Kidney epithelial cell (primary cell): Measurements from ENCODE around the gene GPR156. TPM values are rescaled to one million over a fixed set of nuclear protein-coding genes. Genes with fewer than 3 reads are reported as not detected.
A peak's percentile ranks its signal among the peaks of the same experiment; 100 is the strongest.

Experiments
- DNase-seq: peaks from one replicate; pipeline ENCODE4 v3.0.0-alpha.2; 2010; ENCODE audit warnings: low read depth
- H3K27me3 ChIP-seq: 2 replicates; pipeline ENCODE4 v1.6.0; 2011; ENCODE audit warnings: low read length; ENCODE audit not compliant: control insufficient read depth, insufficient read depth
- H3K36me3 ChIP-seq: 2 replicates; pipeline ENCODE4 v1.5.1; 2011; ENCODE audit warnings: low read length; ENCODE audit not compliant: control insufficient read depth, insufficient read depth
- H3K4me3 ChIP-seq: 2 replicates; pipeline ENCODE4 v1.5.1; 2011; ENCODE audit warnings: low read depth, mild to moderate bottlenecking, control low read depth, low read length
- CTCF ChIP-seq: IDR thresholded peaks from 2 replicates; pipeline ENCODE4 v1.5.1; 2011; ENCODE audit warnings: mild to moderate bottlenecking, moderate library complexity, low read length, control low read depth, inconsistent platforms; ENCODE audit not compliant: insufficient read depth, poor library complexity, severe bottlenecking
- total RNA-seq: library from RNA; depleted of rRNA; stranded (reverse); fragments of >200 nt; gene quantifications from 2 replicates; pipeline ENCODE4 v1.2.3, GENCODE V29; 2015

Gene GPR156
- total RNA-seq, 1 donor from 2014 or later, result 0.63 TPM

- DNase-seq, result no peak
- no peak overlapping the region for H3K4me3 ChIP-seq
- H3K27me3 ChIP-seq, result no peaks in the 10 kb centered on the region
- TF ChIP-seq CTCF, result no peak
- H3K36me3 ChIP-seq, result no peaks in the 10 kb centered on the region
Observed at GRCh38 chr3:120202363-120202762, 82.7 kb downstream of the GPR156 start.

GRCh38 chr3:120200493-120201235 lies 84.4 kb downstream of the GPR156 start:
- Histone ChIP-seq H3K27me3 (no peaks in the 10 kb centered on the region), H3K4me3 (no peak overlapping the region), H3K36me3 (no peaks in the 10 kb centered on the region)
- DNase-seq, result no peak
- no peak for TF ChIP-seq CTCF

- no peak for DNase-seq
- no peaks in the 10 kb centered on the region for H3K27me3 ChIP-seq
- no peaks in the 10 kb centered on the region for H3K36me3 ChIP-seq
- TF ChIP-seq CTCF, result peak; percentile 40
- H3K4me3 ChIP-seq, result no peak overlapping the region
Observed at GRCh38 chr3:120198305-120198878, 86.6 kb downstream of the GPR156 start.

- no peak for TF ChIP-seq CTCF
- no peak for DNase-seq
Observed at GRCh38 chr3:120196812-120197211, 88.2 kb downstream of the GPR156 start.

GRCh38 chr3:120196333-120196732 lies 88.7 kb downstream of the GPR156 start:
- Histone ChIP-seq H3K4me3 (no peak overlapping the region), H3K36me3 (no peaks in the 10 kb centered on the region), H3K27me3 (no peaks in the 10 kb centered on the region)
- no peak for DNase-seq
- TF ChIP-seq CTCF, result no peak

More at GRCh38 chr3:120196812-120197211, 88.2 kb downstream of the GPR156 start:
- H3K4me3 ChIP-seq, result no peak overlapping the region
- no peaks in the 10 kb centered on the region for H3K27me3 ChIP-seq
- no peaks in the 10 kb centered on the region for H3K36me3 ChIP-seq
